GM06990 (cell line): ENCODE results near the gene HMX1.

Experiments used
- DNase-seq: peaks from one replicate; pipeline ENCODE4 v3.0.0-alpha.2; 2011; ENCODE audit not compliant: insufficient read length; ENCODE audit errors: extremely low read depth
- H3K27me3 ChIP-seq: replicated peaks from 2 replicates; pipeline ENCODE4 v1.6.0; 2011; ENCODE audit warnings: low read length; ENCODE audit not compliant: control insufficient read depth, insufficient read depth
- H3K36me3 ChIP-seq: 2 replicates; pipeline ENCODE4 v1.5.1; 2011; ENCODE audit warnings: low read length; ENCODE audit not compliant: control insufficient read depth, insufficient read depth
- H3K4me3 ChIP-seq: replicated peaks from 2 replicates; pipeline ENCODE4 v1.5.1; 2011; ENCODE audit warnings: low read depth, mild to moderate bottlenecking, control low read depth, low read length
- TF ChIP-seq, protein P1 (sequence below): IDR thresholded peaks from 2 replicates; pipeline ENCODE4 v1.5.1; 2011; ENCODE audit warnings: low read length, control low read depth, mild to moderate bottlenecking, inconsistent platforms; ENCODE audit not compliant: insufficient read depth, poor library complexity, severe bottlenecking

The HMX1 gene

DNA sequence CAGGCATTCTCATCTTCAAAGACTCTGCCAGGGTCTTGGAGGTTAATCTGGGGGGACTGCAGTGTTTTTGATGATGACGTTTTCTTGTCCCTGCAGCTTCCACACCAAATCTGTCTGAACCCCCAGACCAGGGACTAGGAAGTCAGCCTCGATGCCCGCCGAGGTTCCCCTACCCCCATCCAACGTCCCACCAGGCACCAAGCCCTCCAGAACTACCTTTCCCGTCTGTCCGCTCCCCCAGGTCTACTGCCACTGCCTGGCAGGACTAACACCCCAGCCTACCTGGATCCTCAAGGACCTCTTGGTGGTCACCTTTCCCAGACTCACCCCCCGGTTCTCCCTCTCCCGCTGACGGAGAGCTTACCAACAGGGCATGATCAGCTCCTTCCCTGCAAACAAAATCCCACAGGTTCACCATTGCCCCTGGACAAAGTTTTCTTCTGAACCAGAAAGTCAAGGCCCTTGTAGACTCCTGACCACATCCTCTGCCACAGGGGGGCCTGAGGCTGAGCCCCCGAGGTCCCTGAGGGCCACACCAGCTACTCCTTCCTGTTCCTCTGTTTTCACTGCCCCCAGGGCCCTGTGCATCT is 40.9 kb downstream of the HMX1 start:
- H3K27me3 ChIP-seq: no peaks in the 10 kb centered on the region; the same call in 1 of the 2 replicates
- DNase-seq: no peak
- no peak overlapping the region for H3K4me3 ChIP-seq
- H3K36me3 ChIP-seq: no peaks in the 10 kb centered on the region
- TF ChIP-seq, protein P1, sequence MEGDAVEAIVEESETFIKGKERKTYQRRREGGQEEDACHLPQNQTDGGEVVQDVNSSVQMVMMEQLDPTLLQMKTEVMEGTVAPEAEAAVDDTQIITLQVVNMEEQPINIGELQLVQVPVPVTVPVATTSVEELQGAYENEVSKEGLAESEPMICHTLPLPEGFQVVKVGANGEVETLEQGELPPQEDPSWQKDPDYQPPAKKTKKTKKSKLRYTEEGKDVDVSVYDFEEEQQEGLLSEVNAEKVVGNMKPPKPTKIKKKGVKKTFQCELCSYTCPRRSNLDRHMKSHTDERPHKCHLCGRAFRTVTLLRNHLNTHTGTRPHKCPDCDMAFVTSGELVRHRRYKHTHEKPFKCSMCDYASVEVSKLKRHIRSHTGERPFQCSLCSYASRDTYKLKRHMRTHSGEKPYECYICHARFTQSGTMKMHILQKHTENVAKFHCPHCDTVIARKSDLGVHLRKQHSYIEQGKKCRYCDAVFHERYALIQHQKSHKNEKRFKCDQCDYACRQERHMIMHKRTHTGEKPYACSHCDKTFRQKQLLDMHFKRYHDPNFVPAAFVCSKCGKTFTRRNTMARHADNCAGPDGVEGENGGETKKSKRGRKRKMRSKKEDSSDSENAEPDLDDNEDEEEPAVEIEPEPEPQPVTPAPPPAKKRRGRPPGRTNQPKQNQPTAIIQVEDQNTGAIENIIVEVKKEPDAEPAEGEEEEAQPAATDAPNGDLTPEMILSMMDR: no peak

DNA sequence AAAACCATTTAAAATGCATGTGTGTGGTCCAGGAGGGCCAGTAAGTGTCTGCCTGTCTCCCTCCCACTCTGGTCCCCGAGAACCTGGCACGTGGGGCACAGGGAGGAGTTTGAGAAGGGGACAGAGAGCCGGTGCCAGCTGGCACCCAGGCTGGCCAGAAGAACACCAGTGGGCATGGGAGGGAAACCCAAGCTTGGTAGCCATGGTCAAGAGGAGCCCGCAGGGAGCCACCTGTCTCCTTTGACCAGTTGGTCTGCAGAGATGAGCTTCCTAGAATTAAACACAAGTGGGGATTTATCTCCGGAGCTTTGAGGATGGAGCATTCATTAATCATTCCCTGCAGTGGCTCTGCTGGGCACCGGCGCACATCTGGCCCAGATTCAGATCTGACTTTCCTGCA is 41.6 kb downstream of the HMX1 start:
- no peaks in the 10 kb centered on the region; the same call in 1 of the 2 replicates for H3K27me3 ChIP-seq

DNA sequence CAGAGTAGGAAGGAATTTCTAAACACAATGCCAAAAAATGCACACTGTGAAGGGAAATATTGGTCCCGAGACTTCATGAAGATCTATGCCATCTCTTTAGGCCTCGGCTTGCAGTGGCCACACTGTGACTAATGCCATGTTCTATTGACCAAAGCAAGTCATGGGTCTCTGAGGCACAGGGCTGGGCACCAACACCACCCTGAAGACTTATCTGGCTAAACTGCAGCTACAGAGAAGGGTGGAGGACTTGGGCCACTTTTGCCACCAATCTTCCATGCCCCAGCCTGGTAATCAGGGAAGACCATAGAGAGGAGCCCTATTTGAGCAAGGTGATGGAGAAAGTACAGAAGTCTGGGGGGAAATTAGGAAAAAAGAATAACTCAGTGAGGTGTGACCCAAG is 42.1 kb downstream of the HMX1 start:
- Histone ChIP-seq H3K27me3 (no peaks in the 10 kb centered on the region; the same call in 1 of the 2 replicates), H3K4me3 (no peak overlapping the region), H3K36me3 (no peaks in the 10 kb centered on the region)
- DNase-seq: no peak
- TF ChIP-seq, protein P1: no peak

More for the DNA sequence above, 41.6 kb downstream of the HMX1 start:
- H3K4me3 ChIP-seq: no peak overlapping the region
- H3K36me3 ChIP-seq: no peaks in the 10 kb centered on the region
- DNase-seq: no peak
- TF ChIP-seq, protein P1: no peak

DNA sequence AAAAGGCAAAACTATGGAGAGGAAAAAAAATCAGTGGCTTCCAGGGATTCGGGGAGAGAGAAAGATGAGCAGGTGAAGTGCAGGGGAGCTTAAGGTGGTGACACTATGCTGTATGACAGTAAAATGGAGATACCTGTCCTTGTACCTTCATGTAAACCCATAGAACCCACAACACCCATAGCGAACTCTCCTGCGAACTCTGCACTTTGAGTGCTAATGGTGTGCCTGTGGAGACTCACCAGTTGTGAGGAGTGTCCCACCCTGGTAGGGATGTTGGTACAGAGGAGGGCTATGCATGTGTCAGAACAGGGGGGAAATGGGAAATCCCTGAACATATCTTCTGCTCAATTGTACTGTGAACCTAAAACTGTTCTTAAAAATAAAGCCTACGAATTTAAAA is 42.8 kb downstream of the HMX1 start:
- TF ChIP-seq, protein P1: no peak
- DNase-seq: no peak

DNA sequence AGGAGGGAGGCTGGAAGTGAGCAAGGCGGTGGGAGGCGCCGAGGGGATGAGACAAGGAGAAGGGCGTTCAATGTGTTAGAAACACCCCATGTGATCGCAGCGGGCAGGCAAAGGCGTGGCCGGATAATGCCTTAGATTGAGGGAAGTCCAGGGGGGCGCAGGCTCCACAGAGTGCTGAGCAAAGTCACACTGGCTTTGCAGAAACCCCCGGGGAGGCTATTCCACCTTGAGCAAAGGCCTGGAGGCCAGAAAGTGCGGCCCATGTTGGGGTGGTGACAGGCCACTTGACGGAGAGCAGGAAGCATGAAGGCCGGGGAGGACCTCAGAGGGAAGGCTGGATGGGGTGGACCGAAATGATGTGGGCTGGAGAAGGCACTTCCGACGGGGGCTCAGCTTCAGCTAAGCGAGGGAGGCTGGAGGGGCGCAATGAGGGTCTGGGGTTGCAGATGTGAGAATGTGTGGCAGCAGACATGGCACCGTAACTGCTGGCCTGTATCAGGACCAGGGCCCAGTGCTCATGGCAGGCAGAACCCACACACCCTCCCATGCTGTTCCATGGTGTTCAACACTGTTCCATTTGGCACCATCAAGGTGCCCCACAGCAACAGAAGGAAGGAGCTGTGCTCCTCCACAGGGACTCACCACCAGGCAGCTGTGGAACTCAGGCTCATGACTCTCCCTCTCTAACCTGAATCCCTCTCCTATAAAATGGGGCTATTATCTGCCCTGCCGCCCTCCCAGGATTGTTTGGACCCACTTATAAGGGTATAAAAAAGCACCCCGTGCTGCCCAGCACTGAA is 50.3 kb downstream of the HMX1 start:
- Histone ChIP-seq H3K4me3 (no peak overlapping the region), H3K27me3 (no peaks in the 10 kb centered on the region), H3K36me3 (no peaks in the 10 kb centered on the region)
- TF ChIP-seq, protein P1: no peak
- DNase-seq: no peak

More for the DNA sequence above, 42.8 kb downstream of the HMX1 start:
- no peaks in the 10 kb centered on the region for H3K36me3 ChIP-seq
- H3K27me3 ChIP-seq: no peaks in the 10 kb centered on the region; the same call in 1 of the 2 replicates
- H3K4me3 ChIP-seq: no peak overlapping the region
